Stimulated activated CD4-positive, alpha-beta T cell treated with anti-CD3 and anti-CD28 coated beads, Interleukin-4, amount 100 ng/mL, for 24 hours (primary cell): ENCODE results near the gene CSAG2.
"Not testable (repeated sequence)": the region's sequence is repeated elsewhere in the genome, so short reads cannot be mapped to it uniquely, and the experiment has no call there.

Experiments used
- DNase-seq: peaks from one replicate; pipeline ENCODE4 v3.0.0-alpha.2; 2020

CSAG2 gene

GRCh38 chrX:152709173-152709572 lies at the start of gene CSAG2:
CSAG2 (minus strand) TSS chrX:152709273; CDS start chrX:152709112, 161 bp downstream.
- DNase-seq = not testable (repeated sequence)

GRCh38 chrX:152754871-152755270 lies 45.8 kb upstream of the CSAG2 start:
- DNase-seq = not testable (repeated sequence)

GRCh38 chrX:152753686-152754650 lies 44.9 kb upstream of the CSAG2 start, which contains the start of gene MAGEA2:
MAGEA2 (minus strand) TSS chrX:152753842; CDS start chrX:152751363, 2,479 bp downstream.
- DNase-seq = not testable (repeated sequence)

GRCh38 chrX:152738560-152738959 lies 29.5 kb upstream of the CSAG2 start:
- DNase-seq = no peak

- not testable (repeated sequence) for DNase-seq
Observed at GRCh38 chrX:152736528-152736927, 27.5 kb upstream of the CSAG2 start.

- DNase-seq = no peak
Observed at GRCh38 chrX:152735860-152736511, 26.9 kb upstream of the CSAG2 start.

- no peak for DNase-seq
Observed at GRCh38 chrX:152735101-152735500, 26.0 kb upstream of the CSAG2 start.

GRCh38 chrX:152734143-152734858 lies 25.2 kb upstream of the CSAG2 start:
- DNase-seq = not testable (repeated sequence)

- DNase-seq = no peak
Observed at GRCh38 chrX:152733261-152733975, 24.3 kb upstream of the CSAG2 start, which contains the start of the genes CSAG1 and MAGEA12. CSAG1 (minus strand) TSS chrX:152733721; CDS start chrX:152732460, 1,261 bp downstream. MAGEA12 (plus strand) TSS chrX:152733757; CDS start chrX:152736162, 2,405 bp downstream.

GRCh38 chrX:152725409-152725808 lies 16.3 kb upstream of the CSAG2 start:
- DNase-seq = no peak

GRCh38 chrX:152713815-152714787 lies 5.0 kb upstream of the CSAG2 start, which contains the start of gene MAGEA2B:
MAGEA2B (plus strand) TSS chrX:152714628; CDS start chrX:152717107, 2,479 bp downstream.
- DNase-seq = not testable (repeated sequence)

GRCh38 chrX:152713195-152713594 lies 4.1 kb upstream of the CSAG2 start:
- not testable (repeated sequence) for DNase-seq

- not testable (repeated sequence) for DNase-seq
Observed at GRCh38 chrX:152706500-152706899, 2.6 kb downstream of the CSAG2 start.

- not testable (repeated sequence) for DNase-seq
Observed at GRCh38 chrX:152700390-152700789, 8.7 kb downstream of the CSAG2 start.

GRCh38 chrX:152697952-152698931 lies 10.8 kb downstream of the CSAG2 start, which contains the start of gene MAGEA3:
MAGEA3 (plus strand) TSS chrX:152698794; CDS start chrX:152700833, 2,039 bp downstream.
- DNase-seq = not testable (repeated sequence)

- DNase-seq = not testable (repeated sequence)
Observed at GRCh38 chrX:152681012-152681411, 28.1 kb downstream of the CSAG2 start.

- DNase-seq = not testable (repeated sequence)
Observed at GRCh38 chrX:152674652-152675051, 34.4 kb downstream of the CSAG2 start.

- DNase-seq = no peak
Observed at GRCh38 chrX:152674135-152674534, 34.9 kb downstream of the CSAG2 start.

GRCh38 chrX:152663086-152663485 lies 46.0 kb downstream of the CSAG2 start:
- no peak for DNase-seq
